Measurements from ENCODE around the gene SND1.

SND1 gene

DNA sequence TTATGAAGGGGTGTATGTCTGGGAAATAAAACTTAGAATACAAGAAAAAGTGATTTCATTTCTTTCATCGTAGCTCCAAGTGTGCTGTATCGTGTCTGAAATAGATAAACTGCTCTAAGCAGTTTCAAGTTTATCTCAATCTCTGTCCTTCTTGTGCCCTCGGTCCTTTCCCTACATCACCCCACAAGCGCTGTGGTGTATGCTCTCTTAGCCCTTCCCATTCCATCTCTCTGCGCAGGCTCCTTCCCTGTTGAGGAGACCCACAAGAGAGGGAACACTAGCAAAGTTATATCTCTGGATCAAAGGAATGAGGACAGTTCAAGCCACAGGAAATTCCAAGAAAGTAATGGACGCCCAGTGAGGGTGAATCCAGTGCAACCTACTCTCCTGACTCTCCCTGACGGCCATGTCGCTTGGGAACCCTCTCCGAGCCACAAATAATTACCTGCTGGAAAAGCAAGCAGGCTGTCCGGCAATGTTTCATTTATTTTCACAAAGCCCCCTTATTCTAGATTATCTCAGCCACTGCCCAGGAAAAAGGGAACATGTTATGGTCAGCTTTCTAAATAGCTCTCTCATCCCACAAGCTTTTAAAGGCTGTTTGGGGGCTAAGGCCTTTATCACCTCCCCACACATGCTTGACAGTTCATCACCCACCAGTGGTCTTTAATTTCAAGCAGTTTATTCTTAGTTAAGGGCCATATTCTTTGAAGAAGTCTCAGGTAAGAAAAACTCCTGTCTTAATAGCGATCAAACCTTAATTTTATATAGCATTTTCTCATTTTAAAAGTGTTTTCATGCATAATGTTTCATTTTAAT, 344.5 kb downstream of the SND1 start:
- TF ChIP-seq, protein P1, sequence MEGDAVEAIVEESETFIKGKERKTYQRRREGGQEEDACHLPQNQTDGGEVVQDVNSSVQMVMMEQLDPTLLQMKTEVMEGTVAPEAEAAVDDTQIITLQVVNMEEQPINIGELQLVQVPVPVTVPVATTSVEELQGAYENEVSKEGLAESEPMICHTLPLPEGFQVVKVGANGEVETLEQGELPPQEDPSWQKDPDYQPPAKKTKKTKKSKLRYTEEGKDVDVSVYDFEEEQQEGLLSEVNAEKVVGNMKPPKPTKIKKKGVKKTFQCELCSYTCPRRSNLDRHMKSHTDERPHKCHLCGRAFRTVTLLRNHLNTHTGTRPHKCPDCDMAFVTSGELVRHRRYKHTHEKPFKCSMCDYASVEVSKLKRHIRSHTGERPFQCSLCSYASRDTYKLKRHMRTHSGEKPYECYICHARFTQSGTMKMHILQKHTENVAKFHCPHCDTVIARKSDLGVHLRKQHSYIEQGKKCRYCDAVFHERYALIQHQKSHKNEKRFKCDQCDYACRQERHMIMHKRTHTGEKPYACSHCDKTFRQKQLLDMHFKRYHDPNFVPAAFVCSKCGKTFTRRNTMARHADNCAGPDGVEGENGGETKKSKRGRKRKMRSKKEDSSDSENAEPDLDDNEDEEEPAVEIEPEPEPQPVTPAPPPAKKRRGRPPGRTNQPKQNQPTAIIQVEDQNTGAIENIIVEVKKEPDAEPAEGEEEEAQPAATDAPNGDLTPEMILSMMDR (IDR thresholded peaks at IDR 0.05), result no peak

- TF ChIP-seq, protein P1 (IDR thresholded peaks at IDR 0.05), result no peak
Measured at GRCh38 chr7:127997226-127997922, 345.4 kb downstream of the SND1 start.

- TF ChIP-seq, protein P1 (IDR thresholded peaks at IDR 0.05), result no peak
Measured at GRCh38 chr7:127998671-127999070, 346.7 kb downstream of the SND1 start.

DNA sequence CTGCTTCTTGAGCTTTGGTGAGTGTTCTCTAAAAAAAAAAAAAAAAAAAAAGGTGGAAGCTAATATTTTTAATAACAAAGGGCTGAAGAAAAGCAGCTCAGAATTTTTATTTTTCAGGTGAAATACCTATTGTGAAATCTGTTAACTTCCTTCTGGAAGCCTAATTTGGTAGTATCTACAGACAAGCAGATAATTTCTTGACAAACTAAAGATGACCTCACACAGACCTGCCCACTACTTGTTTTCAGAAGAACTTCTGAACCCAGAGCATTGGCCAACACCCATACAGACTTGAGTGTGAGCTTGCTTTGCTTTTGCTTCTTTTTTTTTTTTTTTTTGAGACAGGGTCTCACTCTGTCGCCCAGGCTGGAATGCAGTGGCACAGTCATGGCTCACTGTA, 348.1 kb downstream of the SND1 start:
- TF ChIP-seq, protein P1 (IDR thresholded peaks at IDR 0.05), result no peak

- TF ChIP-seq, protein P1 (IDR thresholded peaks at IDR 0.05), result no peak
Measured at GRCh38 chr7:128000854-128001265, 348.9 kb downstream of the SND1 start.

- TF ChIP-seq, protein P1 (IDR thresholded peaks at IDR 0.05), result no peak
Measured at GRCh38 chr7:128003167-128003566, 351.2 kb downstream of the SND1 start.

DNA sequence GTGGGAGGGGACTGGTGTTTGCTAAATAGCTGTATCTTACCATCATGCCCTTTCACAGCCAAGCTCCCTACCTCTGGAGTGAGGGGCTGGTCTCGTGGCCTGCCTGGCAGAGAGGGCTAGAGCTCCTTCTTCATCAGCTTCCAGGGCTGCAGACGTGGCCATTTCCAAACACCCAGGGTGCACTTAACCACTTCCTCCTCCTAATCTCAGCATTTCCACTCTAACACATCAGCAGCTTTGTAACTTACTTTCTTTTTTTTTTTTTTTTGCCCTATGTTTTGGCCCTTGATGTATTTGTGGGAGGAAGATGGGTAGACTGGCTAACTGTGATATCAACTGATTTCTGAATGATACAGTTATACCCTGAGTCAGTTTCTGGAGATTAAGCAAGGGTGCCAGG, 351.8 kb downstream of the SND1 start:
- TF ChIP-seq, protein P1 (IDR thresholded peaks at IDR 0.05), result no peak

Data from LNCAP (cell line).